ENCODE results near the gene ANO9.
A peak's percentile ranks its signal among the peaks of the same experiment; 100 is the strongest.

The ANO9 gene

GRCh38 chr11:441418-442274 is at the start of gene ANO9:
Gene ANO9, minus strand, starts transcription at chr11:442011. Its CDS starts 85 bp downstream, at chr11:441926.
- DNase-seq: peak; percentile 68 to 76

DNA sequence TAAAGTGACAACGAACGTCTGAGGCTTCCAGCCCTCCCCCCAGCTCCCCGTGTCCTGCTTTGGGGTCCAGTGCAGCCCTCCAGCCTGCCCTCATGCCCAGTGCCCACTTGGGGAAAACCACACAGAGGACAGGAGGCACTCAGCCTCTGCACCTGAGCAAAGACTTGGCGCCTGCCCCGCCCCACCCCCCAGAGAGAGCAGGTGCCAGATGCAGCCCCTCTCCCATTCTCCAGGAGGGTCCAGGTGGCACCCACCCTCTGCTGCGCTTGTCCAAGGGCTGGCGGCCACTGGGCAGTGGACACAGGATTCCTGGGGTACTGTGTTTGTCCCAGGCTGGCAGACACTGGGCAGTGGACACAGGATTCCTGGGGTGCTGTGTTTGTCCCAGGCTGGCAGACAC is 49.5 kb upstream of the ANO9 start:
- DNase-seq: no peak

DNA sequence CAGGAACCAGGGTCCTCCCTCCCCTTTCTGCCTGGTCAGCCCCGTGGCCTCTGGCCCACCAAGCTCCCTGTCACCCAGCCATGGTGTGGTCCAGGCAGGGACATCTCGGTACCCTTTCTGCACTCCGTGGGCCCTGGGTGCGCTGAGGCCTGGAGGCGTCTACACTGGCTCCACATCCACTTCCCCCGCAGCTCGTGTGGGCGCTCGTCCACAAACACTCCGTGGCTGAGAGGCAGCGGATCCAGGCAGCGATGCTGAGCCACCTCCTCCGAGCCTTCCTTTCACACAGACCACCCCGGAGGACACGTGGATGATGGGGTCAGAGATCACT is 49.1 kb upstream of the ANO9 start:
- DNase-seq: no peak

DNA sequence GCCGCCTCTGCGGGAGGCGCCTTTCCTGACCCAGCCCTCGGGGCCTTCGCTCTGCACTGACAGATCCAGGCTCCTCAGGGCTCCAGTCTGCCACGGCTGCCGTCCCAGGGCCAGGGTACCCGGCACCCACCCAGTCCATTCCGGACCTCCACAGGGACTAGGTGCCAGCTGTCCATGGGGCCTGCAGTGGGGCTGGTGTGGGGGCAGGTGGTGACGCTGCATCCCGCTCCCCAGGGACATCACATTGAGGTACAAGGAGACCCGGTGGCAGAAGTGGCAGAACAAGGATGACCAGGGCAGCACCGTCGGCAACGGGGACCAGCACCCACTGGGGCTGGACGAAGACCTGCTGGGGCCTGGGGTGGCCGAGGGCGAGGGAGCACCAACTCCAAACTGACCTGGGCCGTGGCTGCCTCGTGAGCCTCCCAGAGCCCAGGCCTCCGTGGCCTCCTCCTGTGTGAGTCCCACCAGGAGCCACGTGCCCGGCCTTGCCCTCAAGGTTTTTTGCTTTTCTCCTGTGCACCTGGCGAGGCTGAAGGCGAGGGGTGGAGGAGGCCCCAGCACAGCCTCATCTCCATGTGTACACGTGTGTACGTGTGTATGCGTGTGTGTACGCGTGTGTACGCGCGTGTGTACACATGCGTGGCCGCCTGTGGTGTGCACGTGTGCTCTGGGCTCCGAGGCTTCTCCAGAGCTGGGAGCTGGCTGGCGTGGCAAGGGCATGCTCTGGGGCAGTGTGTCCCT is 48.5 kb upstream of the ANO9 start:
- no peak for DNase-seq

GRCh38 chr11:489610-490185 is 47.9 kb upstream of the ANO9 start:
- no peak for DNase-seq

GRCh38 chr11:488992-489391 is 47.2 kb upstream of the ANO9 start:
- no peak for DNase-seq

- DNase-seq: no peak
Observed at GRCh38 chr11:488579-488978, 46.8 kb upstream of the ANO9 start.

DNA sequence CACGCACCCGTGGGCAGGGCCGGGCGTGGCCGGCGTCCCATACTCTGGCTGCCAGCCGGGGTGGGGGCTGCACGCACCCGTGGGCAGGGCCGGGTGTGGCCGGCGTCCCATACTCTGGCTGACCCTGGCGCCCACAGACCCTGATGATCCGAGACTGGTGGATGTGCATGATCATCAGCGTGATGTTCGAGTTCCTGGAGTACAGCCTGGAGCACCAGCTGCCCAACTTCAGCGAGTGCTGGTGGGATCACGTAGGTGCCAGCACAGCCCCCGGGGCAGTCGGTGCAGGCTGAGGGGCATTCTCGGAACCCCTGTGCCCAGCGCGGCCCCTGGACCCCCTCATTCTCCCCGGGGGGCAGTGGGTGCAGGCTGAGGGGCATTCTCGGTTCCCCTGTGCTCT is 46.3 kb upstream of the ANO9 start:
- no peak for DNase-seq

DNA sequence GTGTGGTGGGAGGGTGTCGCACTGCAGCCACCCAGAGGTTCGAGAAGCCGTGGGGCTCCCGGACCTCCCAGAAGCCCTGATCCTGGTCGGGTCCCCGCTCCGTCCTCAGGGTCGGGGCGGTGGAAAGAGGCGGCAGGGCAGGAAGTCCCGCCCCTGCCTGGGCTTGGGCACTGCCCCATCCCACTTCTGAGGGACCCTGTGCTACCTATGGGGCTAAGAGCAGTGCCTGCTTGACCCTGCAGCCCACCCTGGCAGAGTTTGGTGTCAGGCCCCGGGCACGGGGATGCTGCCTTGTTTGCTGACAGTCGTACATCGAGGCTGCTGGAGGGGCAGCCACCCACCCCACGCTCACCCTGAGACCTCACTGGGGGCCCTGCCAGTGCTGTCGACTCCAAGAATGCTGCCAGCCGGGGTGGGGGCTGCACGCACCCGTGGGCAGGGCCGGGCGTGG is 45.8 kb upstream of the ANO9 start:
- DNase-seq: no peak

GRCh38 chr11:486189-486588 is 44.4 kb upstream of the ANO9 start:
- DNase-seq: no peak

DNA sequence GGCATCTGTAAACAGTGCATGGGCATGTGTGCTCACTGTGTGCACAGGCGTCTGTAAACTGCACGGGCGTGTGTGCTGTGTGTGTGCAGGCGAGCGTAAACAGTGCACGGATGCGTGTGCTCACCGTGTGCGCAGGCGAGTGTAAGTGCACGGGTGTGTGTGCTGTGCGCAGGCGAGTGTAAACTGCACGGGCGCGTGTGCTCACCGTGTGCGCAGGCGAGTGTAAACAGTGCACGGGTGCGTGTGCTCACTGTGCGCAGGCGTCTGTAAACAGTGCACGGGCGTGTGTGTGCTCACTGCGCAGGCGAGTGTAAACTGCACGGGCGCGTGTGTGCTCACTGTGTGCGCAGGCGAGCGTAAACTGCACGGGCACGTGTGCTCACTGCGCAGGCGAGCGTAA is 42.8 kb upstream of the ANO9 start:
- DNase-seq: no peak

DNA sequence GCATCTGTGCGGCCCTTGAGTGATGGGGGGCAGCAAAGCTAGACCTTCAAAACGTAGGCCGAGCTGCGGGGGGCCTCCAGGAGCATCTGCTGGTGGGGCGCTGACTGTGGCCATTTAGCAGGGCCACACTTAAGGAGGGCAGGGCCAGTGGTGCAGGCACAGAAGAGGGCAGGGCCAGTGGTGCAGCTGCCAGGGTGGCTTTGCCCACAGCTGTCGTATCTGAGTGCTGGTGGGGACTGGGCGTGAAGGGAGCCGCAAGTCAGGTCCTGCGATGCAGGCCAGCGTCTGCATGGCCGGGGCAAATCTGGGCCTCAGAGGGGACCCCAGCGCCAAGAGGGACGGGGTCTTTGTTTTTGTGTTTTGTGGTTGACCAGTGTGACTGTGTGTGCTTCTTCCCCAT is 37.5 kb upstream of the ANO9 start:
- DNase-seq: no peak

- no peak for DNase-seq
Observed at GRCh38 chr11:477052-477715, 35.4 kb upstream of the ANO9 start.

DNA sequence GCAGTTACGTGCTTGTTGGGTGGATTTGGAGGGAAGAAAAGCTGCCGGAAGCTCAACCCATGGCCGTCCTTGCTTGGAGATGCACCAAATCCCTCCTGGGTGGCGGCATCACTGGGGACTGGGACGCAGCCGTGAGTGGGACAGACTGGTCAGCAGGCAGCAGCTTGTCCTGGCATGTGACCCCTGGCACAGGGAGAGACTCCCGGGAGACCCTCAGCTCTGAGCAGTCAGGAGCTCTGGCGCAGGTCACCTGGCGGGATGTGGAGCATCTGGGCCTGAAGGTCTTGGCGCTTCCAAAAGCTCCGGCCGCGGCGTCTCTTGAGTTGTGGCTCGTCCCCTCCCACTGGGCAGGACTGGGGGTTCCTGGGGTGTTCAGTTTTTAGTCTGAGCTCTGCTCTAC is 34.6 kb upstream of the ANO9 start:
- DNase-seq: no peak

DNA sequence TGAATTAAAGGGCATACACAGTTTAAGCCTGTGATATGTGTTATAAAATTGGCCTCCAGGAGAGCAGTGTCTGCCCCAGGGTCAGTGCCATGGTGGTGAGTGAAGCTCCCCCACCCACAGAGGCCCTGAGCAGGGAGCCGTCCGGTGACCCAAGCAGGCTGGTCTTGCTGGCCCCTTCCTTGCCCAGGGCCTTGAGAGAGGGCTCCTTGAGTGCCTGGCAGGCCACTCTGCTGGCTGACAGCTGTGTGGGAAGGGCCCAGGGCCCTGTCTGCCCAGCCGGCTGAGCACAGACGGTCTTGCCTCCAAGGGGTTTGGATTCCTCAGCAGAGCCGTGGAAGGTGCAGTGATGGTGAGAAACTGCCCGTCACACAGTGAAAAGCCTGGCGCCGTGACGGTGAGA is 34.1 kb upstream of the ANO9 start:
- DNase-seq: no peak

DNA sequence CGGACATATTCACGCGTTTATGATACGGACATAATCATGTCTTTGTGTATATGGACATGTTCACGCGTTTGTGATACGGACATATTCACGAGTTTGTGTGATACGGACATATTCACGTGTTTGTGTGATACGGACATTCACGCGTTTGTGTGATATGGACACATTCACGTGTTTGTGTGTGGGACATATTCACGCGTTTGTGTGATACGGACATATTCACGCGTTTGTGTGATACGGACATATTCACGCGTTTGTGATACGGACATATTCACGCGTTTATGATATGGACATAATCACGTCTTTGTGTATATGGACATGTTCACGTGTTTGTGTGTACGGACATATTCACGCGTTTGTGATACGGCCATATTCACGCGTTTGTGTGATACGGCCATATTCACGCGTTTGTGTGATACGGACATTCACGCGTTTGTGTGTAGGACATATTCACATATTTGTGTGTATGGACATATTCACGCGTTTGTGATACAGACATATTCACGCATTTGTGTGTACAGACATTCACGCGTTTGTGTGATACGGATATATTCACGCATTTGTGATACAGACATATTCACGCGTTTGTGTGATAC is 33.2 kb upstream of the ANO9 start:
- DNase-seq: no peak

DNA sequence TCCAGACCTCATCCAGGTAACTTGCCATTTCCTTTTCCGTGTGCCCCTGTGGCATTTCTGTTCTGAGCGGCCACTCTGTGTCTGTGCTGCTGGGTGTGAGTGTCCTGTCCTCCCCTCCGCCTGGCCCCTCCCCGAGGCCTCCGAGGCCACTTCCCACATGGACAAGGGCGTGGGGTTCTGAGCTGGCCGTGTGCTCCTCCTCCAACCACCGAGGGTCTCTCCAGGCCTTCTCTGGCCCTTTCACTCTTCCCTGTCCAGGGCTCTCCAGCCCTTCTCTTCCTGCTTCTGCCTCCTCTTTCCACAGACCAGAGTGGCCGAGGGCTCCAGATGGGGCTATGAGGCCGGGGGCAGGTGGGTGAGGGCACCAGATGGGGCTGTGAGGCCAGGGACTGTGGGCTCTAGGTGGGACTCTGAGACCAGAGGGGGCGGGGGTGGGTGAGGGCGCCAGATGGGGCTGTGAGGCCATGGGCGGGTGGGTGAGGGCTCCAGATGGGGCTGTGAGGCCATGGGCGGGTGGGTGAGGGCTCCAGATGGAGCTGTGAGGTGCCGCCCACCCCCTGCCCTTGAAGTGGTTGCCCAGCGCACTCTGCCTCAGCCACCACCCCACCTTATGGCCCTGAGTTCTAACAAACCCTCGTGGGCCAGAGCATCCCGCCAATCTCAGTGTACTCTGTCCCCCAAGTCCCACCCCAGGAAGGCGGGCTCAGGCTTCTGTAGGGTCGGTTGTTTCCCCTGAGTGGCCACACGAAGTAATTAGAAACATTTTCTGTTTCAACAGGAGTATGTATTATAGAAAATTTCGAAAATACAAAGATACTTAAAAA is 32.4 kb upstream of the ANO9 start:
- DNase-seq: no peak

- DNase-seq: no peak
Observed at GRCh38 chr11:473415-473814, 31.6 kb upstream of the ANO9 start.

DNA sequence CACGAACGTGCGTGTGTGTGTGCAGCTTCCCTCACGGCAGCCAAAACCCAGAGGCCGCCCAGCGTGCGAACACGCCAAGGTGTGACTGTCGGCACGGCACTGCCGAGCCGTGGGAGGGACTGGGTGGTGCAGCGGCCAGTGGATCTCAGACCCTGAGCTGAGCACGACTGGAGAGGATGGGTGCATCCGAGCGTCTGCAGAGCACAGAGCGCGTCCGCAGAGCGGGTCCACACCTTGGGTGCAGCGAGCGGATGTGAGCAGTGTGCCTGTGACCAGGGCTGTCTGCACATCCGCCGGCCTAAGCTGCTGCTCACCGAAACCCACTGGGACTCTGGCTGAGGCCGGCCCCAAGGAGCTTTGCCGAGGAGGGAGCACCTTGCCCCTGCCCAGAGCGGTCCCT is 31.0 kb upstream of the ANO9 start:
- no peak for DNase-seq

DNA sequence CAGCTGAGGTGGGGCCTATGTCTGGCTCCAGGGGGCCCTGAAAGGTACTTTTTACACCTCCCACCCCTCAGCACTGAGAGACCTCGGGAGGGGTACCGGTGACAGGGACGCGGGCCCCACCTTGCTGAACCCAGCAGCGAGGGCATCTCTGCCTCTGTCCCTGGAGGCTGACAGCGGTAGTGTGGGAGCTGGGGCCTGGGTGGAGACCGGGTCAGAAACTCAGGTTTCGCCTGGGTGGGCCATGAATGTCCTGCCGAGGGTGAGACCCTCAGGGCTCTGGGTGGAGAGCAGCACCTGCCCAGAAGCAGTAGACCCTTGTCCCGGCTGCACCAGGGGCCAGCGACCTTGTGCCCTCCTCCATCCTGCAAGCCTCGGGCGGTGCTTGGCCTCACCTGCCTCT is 30.5 kb upstream of the ANO9 start:
- DNase-seq: no peak

GRCh38 chr11:471468-472145 is 29.8 kb upstream of the ANO9 start:
- DNase-seq: no peak
